ENCODE data around the gene U2AF1. TPM values are rescaled to one million over a fixed set of nuclear protein-coding genes. Genes with fewer than 3 reads are reported as not detected.
"Not testable (repeated sequence)": the region's sequence is repeated elsewhere in the genome, so short reads cannot be mapped to it uniquely, and the experiment has no call there.

U2AF1 gene
- total RNA-seq: 21.6 and 25.8 TPM in 2 replicates

DNA sequence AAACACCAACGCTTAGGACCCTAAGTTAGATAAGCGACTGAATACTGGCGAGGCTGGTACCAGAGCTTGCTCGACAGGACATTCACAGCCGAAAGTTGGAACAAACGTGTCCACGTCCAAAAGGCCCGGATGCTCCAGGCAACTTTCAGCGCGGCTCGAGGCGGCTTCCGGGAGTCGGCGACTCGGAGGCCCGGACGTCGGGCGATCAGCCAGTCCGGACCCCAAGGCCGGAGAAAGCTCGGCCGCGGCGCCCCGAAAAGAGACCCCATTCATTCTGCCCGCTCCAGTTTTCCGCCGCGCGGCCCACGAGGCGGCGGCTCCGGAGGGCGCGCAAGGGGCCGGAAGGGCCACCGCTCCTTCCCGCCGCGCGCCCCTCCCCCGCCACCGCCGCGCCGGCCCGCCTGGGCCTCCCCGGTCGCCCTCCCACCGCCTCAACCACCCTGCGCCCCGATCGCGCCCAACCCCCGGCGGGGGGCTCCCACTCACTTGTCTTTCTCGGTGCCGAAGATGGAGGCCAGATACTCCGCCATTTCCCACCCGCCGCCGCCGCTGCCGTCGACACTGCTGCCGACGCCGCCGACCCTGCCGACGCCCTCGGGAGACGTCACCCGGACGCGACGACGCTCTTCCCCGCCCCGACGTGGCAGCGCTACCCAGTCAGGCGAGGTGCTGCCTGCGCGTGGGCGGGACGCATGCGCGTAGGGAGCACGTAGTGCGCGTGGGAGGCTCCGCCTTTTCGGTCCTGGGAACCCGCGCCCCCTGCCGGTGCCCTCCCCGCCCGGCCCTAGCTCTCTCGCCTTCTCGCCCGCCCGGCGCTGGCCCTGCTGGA lies at the start of gene U2AF1:
U2AF1 (minus strand) TSS at position 606 of the 829 bp plus-strand sequence; CDS start at position 530, 76 bp downstream.
- DNase-seq (ENCODE audit: low read depth); H3K27me3 ChIP-seq (ENCODE audit: control insufficient read depth, insufficient read depth, low read length); H3K36me3 ChIP-seq (ENCODE audit: control insufficient read depth, insufficient read depth, low read length); H3K4me3 ChIP-seq (ENCODE audit: low read depth, low read length); FAIRE-seq: not testable (repeated sequence)

DNA sequence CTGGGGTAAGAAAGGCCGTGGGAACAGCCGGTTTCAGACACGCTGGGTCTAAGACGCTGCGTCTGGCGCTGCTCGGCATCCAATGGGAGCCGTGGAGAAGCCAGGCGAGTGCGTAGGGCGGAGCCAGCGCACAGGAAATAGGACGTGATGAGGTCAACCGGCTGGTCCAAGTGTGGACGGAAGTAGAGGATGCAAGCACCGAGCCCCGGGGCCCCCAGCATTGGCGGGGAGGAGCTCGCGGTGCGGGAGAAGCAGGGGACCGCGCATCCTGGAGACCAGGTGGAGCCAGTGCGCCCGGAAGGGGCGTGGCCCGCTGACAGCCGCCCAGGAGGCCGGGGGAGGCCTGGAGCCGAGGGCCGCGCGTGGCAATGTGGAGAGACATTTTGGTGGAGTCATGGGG lies 46.2 kb upstream of the U2AF1 start:
- FAIRE-seq; H3K36me3 ChIP-seq (ENCODE audit: control insufficient read depth, insufficient read depth, low read length); DNase-seq (ENCODE audit: low read depth); H3K27me3 ChIP-seq (ENCODE audit: control insufficient read depth, insufficient read depth, low read length); H3K4me3 ChIP-seq (ENCODE audit: low read depth, low read length): not testable (repeated sequence)

DNA sequence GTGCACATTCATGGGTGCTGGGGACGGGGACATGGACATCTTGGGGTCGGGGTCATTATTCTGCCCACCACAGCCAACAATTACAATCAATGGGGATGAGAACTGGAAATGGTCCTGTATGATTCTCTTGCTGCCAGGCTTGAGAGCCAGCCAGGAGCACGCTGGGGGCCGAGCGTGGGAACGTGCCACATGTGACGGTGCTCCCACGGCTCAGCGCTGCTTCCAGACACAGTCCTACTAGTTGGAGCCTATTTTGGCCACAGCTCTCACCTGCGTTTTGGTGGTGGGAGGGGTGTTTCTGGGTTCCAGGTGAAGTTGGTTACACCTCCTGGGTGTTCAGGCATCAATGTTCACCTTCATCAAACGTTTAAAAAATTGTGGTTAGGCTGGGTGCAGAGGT lies 42.0 kb upstream of the U2AF1 start:
- FAIRE-seq; H3K27me3 ChIP-seq (ENCODE audit: control insufficient read depth, insufficient read depth, low read length); H3K4me3 ChIP-seq (ENCODE audit: low read depth, low read length); H3K36me3 ChIP-seq (ENCODE audit: control insufficient read depth, insufficient read depth, low read length); DNase-seq (ENCODE audit: low read depth): not testable (repeated sequence)

GRCh38 chr21:43147999-43148398 lies 40.6 kb upstream of the U2AF1 start:
- H3K27me3 ChIP-seq (ENCODE audit: control insufficient read depth, insufficient read depth, low read length); H3K36me3 ChIP-seq (ENCODE audit: control insufficient read depth, insufficient read depth, low read length); FAIRE-seq; H3K4me3 ChIP-seq (ENCODE audit: low read depth, low read length); DNase-seq (ENCODE audit: low read depth): not testable (repeated sequence)

DNA sequence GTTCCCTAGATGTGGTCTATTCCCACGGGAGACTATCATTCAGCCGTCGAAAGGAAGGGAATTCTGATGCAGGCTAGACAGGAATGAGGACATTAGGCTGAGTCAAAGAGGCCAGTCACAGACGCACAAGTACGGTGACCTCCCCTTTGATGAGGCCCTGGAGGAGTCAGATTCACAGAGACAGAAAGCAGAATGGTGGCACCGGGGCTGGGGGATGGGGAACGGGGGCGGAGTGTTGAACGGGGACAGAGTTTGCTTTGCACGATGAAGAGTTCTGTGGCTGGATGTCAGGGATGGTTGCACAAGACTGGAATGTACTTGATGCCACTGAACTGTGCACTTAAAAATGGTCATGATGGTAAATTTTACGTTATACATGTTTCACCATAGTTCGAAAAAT lies 39.3 kb upstream of the U2AF1 start:
- not testable (repeated sequence) for H3K27me3 ChIP-seq (ENCODE audit: control insufficient read depth, insufficient read depth, low read length); FAIRE-seq; DNase-seq (ENCODE audit: low read depth); H3K36me3 ChIP-seq (ENCODE audit: control insufficient read depth, insufficient read depth, low read length); H3K4me3 ChIP-seq (ENCODE audit: low read depth, low read length)

GRCh38 chr21:43141407-43141806 lies 34.0 kb upstream of the U2AF1 start:
- not testable (repeated sequence) for H3K4me3 ChIP-seq (ENCODE audit: low read depth, low read length); H3K27me3 ChIP-seq (ENCODE audit: control insufficient read depth, insufficient read depth, low read length); FAIRE-seq; DNase-seq (ENCODE audit: low read depth); H3K36me3 ChIP-seq (ENCODE audit: control insufficient read depth, insufficient read depth, low read length)

DNA sequence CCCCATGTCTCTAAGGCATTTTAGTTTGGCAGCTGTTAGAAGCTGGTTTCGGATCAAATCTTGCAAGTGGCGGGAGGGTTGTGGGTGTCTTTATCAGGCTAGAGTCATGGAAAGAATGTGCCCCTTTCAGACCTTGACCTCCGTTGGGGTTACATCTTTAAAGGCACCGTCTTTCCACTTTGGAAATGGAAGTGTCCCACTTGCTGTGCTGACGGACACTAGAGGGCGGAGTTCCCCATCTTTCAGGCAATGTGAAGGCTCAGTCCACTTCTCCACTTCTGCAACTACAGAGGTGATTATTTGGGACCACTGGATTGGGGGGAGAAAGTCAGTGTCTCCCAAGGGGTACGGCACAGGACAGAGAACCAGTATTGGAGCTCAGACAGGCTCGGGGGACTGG lies 31.6 kb upstream of the U2AF1 start:
- FAIRE-seq; H3K27me3 ChIP-seq (ENCODE audit: control insufficient read depth, insufficient read depth, low read length); H3K4me3 ChIP-seq (ENCODE audit: low read depth, low read length); DNase-seq (ENCODE audit: low read depth); H3K36me3 ChIP-seq (ENCODE audit: control insufficient read depth, insufficient read depth, low read length): not testable (repeated sequence)

GRCh38 chr21:43134520-43134919 lies 27.1 kb upstream of the U2AF1 start:
- H3K4me3 ChIP-seq (ENCODE audit: low read depth, low read length); H3K27me3 ChIP-seq (ENCODE audit: control insufficient read depth, insufficient read depth, low read length); H3K36me3 ChIP-seq (ENCODE audit: control insufficient read depth, insufficient read depth, low read length); FAIRE-seq; DNase-seq (ENCODE audit: low read depth): not testable (repeated sequence)

DNA sequence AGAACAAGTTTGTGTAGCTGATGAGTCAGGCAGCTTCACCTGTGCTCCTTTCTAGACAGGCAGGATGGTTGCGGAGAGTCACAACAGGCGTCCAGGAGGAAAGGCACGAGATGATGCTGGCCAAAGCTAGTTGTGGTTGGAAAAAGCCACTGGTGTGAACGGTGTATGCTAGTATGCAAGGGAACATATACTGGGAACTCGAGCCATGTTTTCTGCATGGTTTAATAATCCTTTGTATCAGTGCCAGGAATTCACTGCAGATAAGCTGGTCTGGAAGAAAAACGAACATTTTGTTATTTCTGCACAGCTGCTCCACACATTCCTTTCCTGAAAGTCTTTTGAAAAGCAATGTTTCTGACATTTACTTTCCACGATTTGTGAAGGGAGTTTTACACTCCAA lies 22.7 kb upstream of the U2AF1 start:
- FAIRE-seq; H3K4me3 ChIP-seq (ENCODE audit: low read depth, low read length); H3K36me3 ChIP-seq (ENCODE audit: control insufficient read depth, insufficient read depth, low read length); DNase-seq (ENCODE audit: low read depth); H3K27me3 ChIP-seq (ENCODE audit: control insufficient read depth, insufficient read depth, low read length): not testable (repeated sequence)

- DNase-seq (ENCODE audit: low read depth): not testable (repeated sequence)
These were observed 8.6 kb upstream of the U2AF1 start for GRCh38 chr21:43115956-43116355.

DNA sequence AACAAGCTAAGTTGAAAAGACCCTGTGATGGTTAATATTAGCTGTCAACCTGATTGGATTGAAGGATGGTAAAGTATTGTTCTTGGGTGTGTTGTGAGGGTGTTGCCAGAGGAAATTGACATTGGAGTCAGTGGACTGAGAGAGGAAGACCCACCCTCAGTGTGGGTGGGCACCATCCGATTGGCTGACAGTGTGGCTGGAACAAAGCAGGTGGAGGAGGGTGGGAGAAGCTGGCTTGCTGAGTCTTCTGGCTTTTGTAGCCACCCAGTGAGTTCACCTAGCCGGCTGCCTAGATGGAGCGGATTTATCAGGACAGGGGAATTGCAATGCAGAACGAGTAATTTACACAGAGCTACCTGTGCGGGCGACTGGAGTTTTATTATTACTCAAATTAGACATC lies 7.1 kb upstream of the U2AF1 start:
- not testable (repeated sequence) for H3K4me3 ChIP-seq (ENCODE audit: low read depth, low read length); FAIRE-seq; H3K27me3 ChIP-seq (ENCODE audit: control insufficient read depth, insufficient read depth, low read length); H3K36me3 ChIP-seq (ENCODE audit: control insufficient read depth, insufficient read depth, low read length); DNase-seq (ENCODE audit: low read depth)

More at GRCh38 chr21:43115956-43116355, 8.6 kb upstream of the U2AF1 start:
- H3K4me3 ChIP-seq (ENCODE audit: low read depth, low read length); H3K36me3 ChIP-seq (ENCODE audit: control insufficient read depth, insufficient read depth, low read length); H3K27me3 ChIP-seq (ENCODE audit: control insufficient read depth, insufficient read depth, low read length); FAIRE-seq: not testable (repeated sequence)

DNA sequence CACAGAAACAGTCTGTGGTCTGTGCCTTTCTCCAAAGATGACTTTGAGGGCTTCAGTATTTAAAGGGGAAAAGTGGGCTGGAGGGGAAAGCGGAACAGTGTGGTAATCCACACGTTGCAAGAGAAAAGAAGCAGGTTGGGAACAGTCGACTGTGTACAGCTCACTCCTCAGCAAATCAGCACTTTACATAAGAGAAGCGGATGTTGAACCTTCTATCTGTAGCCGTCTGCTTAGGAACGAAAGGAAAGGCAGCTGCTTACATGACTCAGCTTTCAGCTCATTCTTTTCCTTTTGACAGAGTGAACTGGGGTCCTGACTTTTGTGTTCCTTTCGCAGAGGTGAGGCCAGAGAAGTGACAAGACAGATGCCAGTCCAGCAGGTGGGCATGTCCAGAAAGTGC lies 1.6 kb upstream of the U2AF1 start:
- DNase-seq (ENCODE audit: low read depth); FAIRE-seq; H3K27me3 ChIP-seq (ENCODE audit: control insufficient read depth, insufficient read depth, low read length); H3K4me3 ChIP-seq (ENCODE audit: low read depth, low read length); H3K36me3 ChIP-seq (ENCODE audit: control insufficient read depth, insufficient read depth, low read length): not testable (repeated sequence)

DNA sequence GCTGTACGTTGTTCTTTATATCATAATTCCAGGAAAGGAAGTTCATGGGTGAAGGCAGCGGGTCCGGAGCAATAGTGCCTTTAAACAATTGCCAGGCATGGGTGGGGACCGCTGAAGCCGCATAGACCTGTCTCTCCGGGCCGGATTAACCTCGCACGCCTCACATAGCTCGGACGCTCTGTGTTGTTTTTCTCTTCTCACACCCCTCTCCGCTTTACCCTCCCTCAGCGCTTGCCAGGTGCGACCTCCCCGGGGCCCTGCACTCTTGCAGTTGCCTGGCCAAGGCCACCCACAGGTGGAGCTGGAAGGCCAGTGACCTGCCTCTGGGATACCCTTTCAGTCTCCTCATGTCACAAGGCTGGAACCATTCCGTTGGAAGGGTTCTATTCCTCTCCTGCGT lies 807 bp upstream of the U2AF1 start:
- not testable (repeated sequence) for DNase-seq (ENCODE audit: low read depth); FAIRE-seq; H3K27me3 ChIP-seq (ENCODE audit: control insufficient read depth, insufficient read depth, low read length); H3K4me3 ChIP-seq (ENCODE audit: low read depth, low read length); H3K36me3 ChIP-seq (ENCODE audit: control insufficient read depth, insufficient read depth, low read length)

GRCh38 chr21:43107794-43108137 lies 396 bp upstream of the U2AF1 start:
- not testable (repeated sequence) for FAIRE-seq

GRCh38 chr21:43104642-43105041 lies 2.7 kb downstream of the U2AF1 start:
- not testable (repeated sequence) for DNase-seq (ENCODE audit: low read depth); H3K36me3 ChIP-seq (ENCODE audit: control insufficient read depth, insufficient read depth, low read length); H3K4me3 ChIP-seq (ENCODE audit: low read depth, low read length); FAIRE-seq; H3K27me3 ChIP-seq (ENCODE audit: control insufficient read depth, insufficient read depth, low read length)

More at GRCh38 chr21:43107794-43108137, 396 bp upstream of the U2AF1 start:
- not testable (repeated sequence) for H3K4me3 ChIP-seq (ENCODE audit: low read depth, low read length); H3K36me3 ChIP-seq (ENCODE audit: control insufficient read depth, insufficient read depth, low read length); H3K27me3 ChIP-seq (ENCODE audit: control insufficient read depth, insufficient read depth, low read length); DNase-seq (ENCODE audit: low read depth)

Measured in bronchial epithelial cell (primary cell).